SK-N-SH treated with all-trans-retinoic acid at 6 μM for 48 hours (cell line): ENCODE data around the gene ME3.

Source experiments
- ARNTL ChIP-seq: fragments of 450-650 bp; formaldehyde crosslinking; IDR thresholded peaks from 2 replicates; pipeline ENCODE4 v1.5.0; 2020; ENCODE audit warnings: low read depth, mild to moderate bottlenecking, moderate library complexity, borderline replicate concordance
- CSDC2 ChIP-seq: fragments of 250-450 bp; sonication (Bioruptor Pico); IDR thresholded peaks from 2 replicates; pipeline ENCODE4 v1.5.0; 2020; ENCODE audit warnings: mild to moderate bottlenecking, moderate library complexity
- ISL1 ChIP-seq: fragments of 250-450 bp; sonication (Bioruptor Pico); IDR thresholded peaks from 2 replicates; pipeline ENCODE4 v2.1.2; 2022; ENCODE audit warnings: mild to moderate bottlenecking, moderate library complexity
- OSR1 ChIP-seq: fragments of 250-450 bp; sonication (Bioruptor Pico); IDR thresholded peaks from 2 replicates; pipeline ENCODE4 v1.8.0; 2022; ENCODE audit warnings: moderate library complexity, mild to moderate bottlenecking, inconsistent platforms
- PATZ1 ChIP-seq: fragments of 250-450 bp; sonication (Bioruptor Pico); IDR thresholded peaks from 2 replicates; pipeline ENCODE4 v1.8.0; 2020; ENCODE audit warnings: mild to moderate bottlenecking, moderate library complexity, borderline replicate concordance
- RARB ChIP-seq: fragments of 250-450 bp; sonication (Bioruptor Pico); IDR thresholded peaks from 2 replicates; pipeline ENCODE4 v1.8.0; 2021; ENCODE audit warnings: mild to moderate bottlenecking, moderate library complexity
- TOX ChIP-seq: fragments of 250-450 bp; sonication (Bioruptor Pico); IDR thresholded peaks from 2 replicates; pipeline ENCODE4 v1.8.0; 2021; ENCODE audit warnings: mild to moderate bottlenecking, moderate library complexity, borderline replicate concordance
- ZFP3 ChIP-seq: fragments of 250-450 bp; sonication (Bioruptor Pico); IDR thresholded peaks from 2 replicates; pipeline ENCODE4 v1.5.0; 2020; ENCODE audit warnings: mild to moderate bottlenecking, moderate library complexity
- ZFP30 ChIP-seq: fragments of 450-650 bp; formaldehyde crosslinking; IDR thresholded peaks from 2 replicates; pipeline ENCODE4 v1.5.0; 2022; ENCODE audit warnings: mild to moderate bottlenecking, moderate library complexity

GRCh38 chr11:86422371-86422770 is 250.0 kb downstream of the ME3 start:
- TF ChIP-seq TOX (CRISPR knock-in tag), result no peak
- no peak for TF ChIP-seq PATZ1 (CRISPR knock-in tag)
- no peak for TF ChIP-seq ARNTL (CRISPR knock-in tag)
- no peak for TF ChIP-seq ZFP3 (CRISPR knock-in tag)
- TF ChIP-seq ZFP30 (CRISPR knock-in tag), result no peak
- TF ChIP-seq ISL1 (CRISPR knock-in tag), result no peak
- no peak for TF ChIP-seq RARB
- TF ChIP-seq OSR1 (CRISPR knock-in tag), result no peak
- no peak for TF ChIP-seq CSDC2
